SKM-1 treated with dmso at 0.1 percent for 144 hours (cell line): ENCODE results near the gene MICAL2.

ENCODE experiments used
- DNase-seq: peaks from one replicate; lab custom pipeline; 2025; ENCODE audit not compliant: unreplicated experiment; lab: John Stamatoyannopoulos, UW

The MICAL2 gene

DNA sequence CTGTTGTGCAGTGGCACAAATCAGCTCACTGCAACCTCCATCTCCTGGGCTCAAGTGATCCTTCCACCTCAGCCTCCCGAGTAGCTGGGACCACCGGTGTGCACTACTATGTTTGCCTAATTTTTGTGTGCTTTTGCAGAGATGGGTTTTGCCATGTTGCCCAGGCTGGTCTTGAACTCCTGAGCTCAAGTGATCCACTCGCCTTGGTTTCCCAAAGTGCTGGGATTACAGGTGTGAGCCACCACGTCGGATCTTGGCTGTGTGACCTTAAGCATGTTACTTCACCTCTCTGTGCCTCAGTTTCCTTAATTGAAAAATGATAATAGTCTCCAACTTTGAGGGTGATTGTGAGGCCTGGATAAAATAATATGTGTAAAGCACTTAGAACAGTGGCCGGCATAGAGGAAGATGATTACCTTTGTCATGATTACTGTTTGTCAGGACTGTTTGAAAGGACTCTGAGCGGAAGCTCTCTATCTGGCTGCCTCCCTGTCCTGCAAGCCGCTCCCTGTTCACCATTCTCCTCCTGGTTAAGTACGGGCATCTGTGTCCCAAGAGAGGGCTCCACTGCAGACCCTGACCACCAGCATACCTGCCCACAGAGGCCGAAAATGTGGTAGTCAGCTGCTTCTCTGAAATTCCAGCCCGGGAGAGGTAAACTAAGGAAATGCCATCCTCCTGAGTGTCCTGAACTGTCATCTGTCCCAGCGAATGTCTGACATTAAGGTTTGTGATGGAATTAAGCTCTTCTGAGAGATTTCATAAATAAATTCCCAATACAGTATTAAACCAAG, 73.6 kb downstream of the MICAL2 start:
- no peak for DNase-seq

- DNase-seq = no peak
Observed at GRCh38 chr11:12184699-12185098, 74.3 kb downstream of the MICAL2 start.

DNA sequence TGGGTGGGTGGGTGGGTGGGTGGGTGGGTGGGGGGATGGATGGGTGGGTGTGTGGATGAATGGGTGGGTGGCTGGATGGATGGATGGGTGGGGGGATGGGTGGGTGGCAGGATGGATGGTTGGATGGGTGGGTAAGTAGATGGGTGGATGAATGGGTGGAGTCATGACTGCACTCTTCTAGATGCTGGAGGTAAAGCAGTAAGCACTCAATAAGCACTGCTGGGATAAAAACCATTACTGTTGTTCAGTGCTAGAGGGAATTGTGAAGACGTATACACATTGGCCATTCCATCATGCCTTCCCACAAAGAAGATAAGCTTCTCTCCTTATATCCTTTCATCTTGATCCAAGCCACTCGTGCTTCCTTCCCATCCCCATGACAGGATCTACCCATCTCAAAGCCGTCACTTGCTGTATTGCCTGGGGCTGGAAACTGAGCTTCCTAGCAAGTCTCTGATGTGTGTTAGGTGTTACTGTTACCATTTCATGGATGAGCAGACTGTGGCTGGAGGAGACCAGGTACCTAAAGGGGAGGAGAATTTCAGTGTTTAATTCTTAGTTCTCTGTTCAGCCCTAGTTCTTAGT, 74.8 kb downstream of the MICAL2 start:
- peak; percentile 73 for DNase-seq

- no peak for DNase-seq
Observed at GRCh38 chr11:12185914-12186313, 75.5 kb downstream of the MICAL2 start.

DNA sequence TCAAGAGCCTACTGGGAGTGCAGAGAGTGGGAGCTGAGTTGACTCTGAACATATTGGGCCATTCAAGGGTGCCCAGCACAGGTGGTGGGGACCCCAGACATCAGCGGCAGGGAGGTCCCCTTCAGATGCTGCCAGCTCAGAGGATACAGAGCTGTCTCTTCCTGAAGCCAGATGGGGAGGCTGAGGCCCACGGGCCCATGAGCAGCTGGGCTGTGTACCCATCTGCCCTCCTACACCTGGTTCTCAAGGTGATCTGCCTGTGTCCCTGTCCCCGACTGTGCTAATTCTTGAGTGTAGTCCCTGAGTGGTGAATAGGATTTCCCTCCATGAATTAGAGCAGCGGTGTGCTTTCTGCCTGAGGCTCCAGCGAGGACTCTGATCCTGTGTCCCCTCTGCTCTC, 76.3 kb downstream of the MICAL2 start:
- DNase-seq = no peak

DNA sequence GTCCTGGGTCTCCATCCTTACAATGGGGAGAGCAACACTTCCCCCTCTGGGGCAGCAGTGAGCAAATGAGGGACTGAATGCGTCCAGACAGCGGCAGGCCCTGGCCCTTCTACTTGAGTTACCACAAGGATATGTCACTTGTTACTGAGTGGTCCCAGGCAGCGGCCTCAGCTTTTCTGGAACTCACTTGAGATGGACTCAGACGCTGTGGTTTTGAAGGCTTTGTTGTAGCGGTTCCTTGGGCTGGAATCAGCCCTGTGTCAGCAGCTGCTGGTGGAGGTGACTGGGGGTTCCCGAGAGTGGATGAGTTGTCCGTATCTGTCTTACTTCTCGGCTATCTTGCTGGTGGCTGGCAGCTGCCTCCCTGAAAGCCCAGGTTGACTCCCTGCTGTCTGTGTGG, 77.0 kb downstream of the MICAL2 start:
- DNase-seq = no peak

DNA sequence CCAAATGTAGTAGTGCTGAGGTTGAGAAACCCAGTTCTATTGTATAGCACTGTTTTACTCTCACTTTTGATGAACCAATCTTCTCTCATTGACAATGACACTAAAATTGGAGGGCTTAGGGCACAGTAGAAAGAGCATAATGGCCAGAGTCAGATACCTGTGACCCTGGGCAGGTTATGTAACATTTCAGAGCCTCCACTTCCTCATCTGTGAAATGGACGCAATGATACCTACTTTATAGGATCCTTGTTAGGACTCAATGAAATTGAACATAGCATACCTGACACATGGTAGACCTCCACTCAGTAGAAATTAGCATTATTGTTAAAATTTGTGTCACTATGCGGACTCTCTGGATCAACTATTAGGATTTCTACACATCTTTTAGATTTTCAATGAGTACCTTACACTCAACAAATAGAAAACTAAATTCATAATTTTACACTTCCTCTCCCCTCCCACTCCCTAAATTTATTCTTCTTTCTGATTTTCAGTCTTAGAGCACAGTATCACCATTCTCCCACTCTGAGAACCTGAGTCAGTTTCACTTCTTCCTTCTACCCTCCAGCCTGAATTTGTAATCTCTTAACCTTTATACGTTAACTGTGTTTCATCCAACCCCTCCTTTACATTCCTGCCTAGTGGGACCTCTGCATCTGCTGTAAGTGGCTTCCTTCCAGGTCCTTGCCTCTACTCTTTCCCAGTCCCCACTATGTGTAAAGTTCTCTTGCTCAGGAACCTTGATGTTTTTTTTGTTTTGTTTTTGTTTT, 78.3 kb downstream of the MICAL2 start:
- no peak for DNase-seq

DNA sequence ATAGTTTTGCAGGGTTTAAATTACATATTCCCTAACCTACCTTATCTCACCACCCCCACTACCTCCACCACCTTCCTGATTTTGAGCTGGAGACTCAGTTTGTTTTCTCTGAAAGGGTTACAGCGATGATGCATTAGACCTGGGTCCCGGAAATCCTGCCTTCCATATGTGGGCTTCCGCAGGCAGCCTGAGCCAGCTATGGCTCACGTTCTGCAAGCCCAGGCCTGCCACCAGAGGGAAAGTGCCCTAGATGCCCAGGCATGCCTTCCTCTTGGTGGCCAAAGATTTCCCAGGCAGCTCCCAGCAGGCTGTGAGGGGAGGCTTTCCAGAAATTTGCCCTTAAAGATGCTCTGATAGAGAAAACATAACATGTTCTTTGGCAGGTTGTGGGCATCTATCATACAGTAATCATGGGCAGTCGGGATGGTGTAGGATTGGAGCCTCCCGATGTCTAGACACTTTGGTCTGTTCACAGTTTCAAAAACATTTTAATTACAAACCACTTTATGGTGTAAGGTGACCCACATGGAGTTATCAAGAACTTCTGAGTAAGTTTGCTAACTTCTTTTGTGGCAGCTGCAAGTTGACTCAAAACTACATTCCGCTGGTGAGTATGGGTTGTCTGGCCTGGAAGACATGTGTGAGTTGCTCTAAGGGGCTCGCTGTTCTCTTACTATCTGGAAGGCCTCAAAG, 79.3 kb downstream of the MICAL2 start:
- DNase-seq = no peak

- no peak for DNase-seq
Observed at GRCh38 chr11:12190511-12190910, 80.1 kb downstream of the MICAL2 start.

GRCh38 chr11:12192794-12193514, 82.6 kb downstream of the MICAL2 start:
- no peak for DNase-seq

GRCh38 chr11:12193515-12194336, 83.3 kb downstream of the MICAL2 start:
- no peak for DNase-seq

GRCh38 chr11:12195768-12196167, 85.4 kb downstream of the MICAL2 start:
- no peak for DNase-seq

- no peak for DNase-seq
Observed at GRCh38 chr11:12196308-12196707, 85.9 kb downstream of the MICAL2 start.

- DNase-seq = no peak
Observed at GRCh38 chr11:12196872-12197271, 86.5 kb downstream of the MICAL2 start.

GRCh38 chr11:12198251-12199222, 88.1 kb downstream of the MICAL2 start:
- no peak for DNase-seq

- DNase-seq = no peak
Observed at GRCh38 chr11:12199231-12199948, 89.0 kb downstream of the MICAL2 start.

GRCh38 chr11:12200279-12200990, 90.0 kb downstream of the MICAL2 start:
- no peak for DNase-seq
